ENCODE measurements around the gene CALML4. TPM values are rescaled to one million over a fixed set of nuclear protein-coding genes. Genes with fewer than 3 reads are reported as not detected.
"Not testable (repeated sequence)": the region's sequence is repeated elsewhere in the genome, so short reads cannot be mapped to it uniquely, and the experiment has no call there.

The CALML4 gene
- total RNA-seq, 2 experiments from 2014 or later, result 6.8 to 9.2 TPM

GRCh38 chr15:68232449-68232848 lies 27.3 kb upstream of the CALML4 start:
- Mint-ChIP-seq H3K27ac (no peak overlapping the region), H3K27me3 (no peaks in the 10 kb centered on the region), H3K4me3 (no peak overlapping the region), H3K36me3 (ENCODE audit: low read depth) (peaks cover 11% of the 10 kb centered on the region), H3K9me3 (ENCODE audit: low read depth) (no peaks in the 10 kb centered on the region), H3K4me1 (peaks cover 26% of the 10 kb centered on the region)
- POLR2A ChIA-PET, result no interaction called here
- DNase-seq (no peak), ATAC-seq (no peak)
- intact Hi-C loops (cut with DNase I, micrococcal nuclease), result no loop called here
- CTCF ChIA-PET, result interaction anchor here (1.3 to 1.4 kb wide), 2 partner anchors 20 to 74 kb away, joined by 4 read pairs; no protein-coding TSS in a partner anchor

- H3K27ac Mint-ChIP-seq, result peak overlapping the region; percentile 1
- H3K4me1 Mint-ChIP-seq, result peaks cover 38% of the 10 kb centered on the region
- no peak for ATAC-seq
- POLR2A ChIA-PET, result interaction anchor here (0.7 to 2.6 kb wide), 2 partner anchors 176 to 977 kb away, joined by 9 to 10 read pairs; partner anchors contain the start of genes AAGAB, IQCH and PIAS1
- CTCF ChIA-PET, result interaction anchor here (1.0 to 1.4 kb wide), 4 partner anchors 17 to 75 kb away, joined by 4 read pairs; no protein-coding TSS in a partner anchor
- peaks cover 11% of the 10 kb centered on the region for H3K36me3 Mint-ChIP-seq (ENCODE audit: low read depth)
- intact Hi-C loops (cut with DNase I, micrococcal nuclease), result no loop called here
- H3K27me3 Mint-ChIP-seq, result no peaks in the 10 kb centered on the region
- no peak for DNase-seq
- H3K9me3 Mint-ChIP-seq (ENCODE audit: low read depth), result no peaks in the 10 kb centered on the region
- peak overlapping the region; percentile 2 for H3K4me3 Mint-ChIP-seq
Observed at GRCh38 chr15:68231102-68231818, 26.1 kb upstream of the CALML4 start.

DNA sequence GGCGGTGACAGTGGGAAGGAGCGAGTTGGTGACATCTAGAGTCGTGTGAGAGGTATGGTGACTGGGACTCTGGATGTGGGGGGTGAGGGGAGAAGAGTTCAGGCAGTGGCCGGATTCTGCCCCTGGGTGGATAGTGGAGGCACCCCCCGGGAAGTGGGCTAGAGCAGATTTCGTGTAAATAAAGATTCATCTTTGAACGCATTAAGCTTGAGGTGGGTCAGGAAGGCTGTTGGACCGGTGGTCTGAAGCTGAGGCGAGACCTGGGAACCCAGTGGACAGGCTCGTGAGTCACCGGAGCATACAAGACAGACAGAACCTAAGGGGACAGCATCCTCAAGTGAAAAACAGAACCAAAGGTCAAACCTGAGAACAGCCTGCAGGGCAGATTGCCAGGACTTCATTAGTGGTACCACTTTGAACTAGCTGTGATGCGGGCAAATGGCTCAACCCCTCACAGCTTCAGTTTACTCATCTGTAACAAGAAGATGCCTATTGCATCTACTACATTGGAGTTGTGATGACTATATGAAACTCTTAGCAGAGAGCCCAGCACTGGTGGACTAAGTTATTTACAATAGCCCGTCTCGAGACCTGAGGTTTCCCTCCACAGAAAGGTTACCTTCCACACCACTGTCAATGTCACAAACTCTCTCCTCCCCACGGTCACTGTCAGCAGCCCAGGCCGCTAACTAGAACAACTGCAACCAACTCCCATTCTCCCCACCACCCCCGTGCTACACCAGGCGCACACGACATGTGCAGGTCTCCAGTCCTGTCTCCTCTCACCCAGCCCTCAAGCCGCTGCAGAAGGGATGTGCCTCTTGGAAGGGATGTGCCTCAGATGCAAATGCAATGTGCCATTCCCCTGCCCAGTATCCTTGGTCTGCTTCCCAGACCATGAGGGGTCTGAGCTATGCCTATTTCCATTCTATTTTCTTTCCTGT lies 25.3 kb upstream of the CALML4 start:
- Mint-ChIP-seq H3K9me3 (ENCODE audit: low read depth) (no peaks in the 10 kb centered on the region), H3K4me1 (peaks cover 39% of the 10 kb centered on the region), H3K27me3 (no peaks in the 10 kb centered on the region), H3K4me3 (peak overlapping the region; percentile 88), H3K36me3 (ENCODE audit: low read depth) (peaks cover 11% of the 10 kb centered on the region), H3K27ac (peak overlapping the region; percentile 95)
- POLR2A ChIA-PET, result interaction anchor here (0.6 to 3.6 kb wide), 3 partner anchors 47 to 176 kb away, joined by 3 to 18 read pairs (median 9); partner anchors contain the start of genes FEM1B and PIAS1
- ATAC-seq, result no peak
- CTCF ChIA-PET, result interaction anchor here (0.8 to 1.3 kb wide), 2 partner anchors 23 to 338 kb away, joined by 3 to 4 read pairs; no protein-coding TSS in a partner anchor
- DNase-seq, result no peak
- intact Hi-C loops (cut with DNase I, micrococcal nuclease), result loop anchor here in 1 of 2 experiments (1.0 kb wide), 1 partner anchor 48 kb away; no protein-coding TSS in a partner anchor

GRCh38 chr15:68229386-68230156 lies 24.4 kb upstream of the CALML4 start, which contains the start of gene CLN6:
TSS of gene CLN6 (minus strand) at chr15:68229728. CDS start at chr15:68229584, 144 bp downstream.
- Mint-ChIP-seq H3K9me3 (ENCODE audit: low read depth) (no peaks in the 10 kb centered on the region), H3K4me1 (peaks cover 47% of the 10 kb centered on the region), H3K27me3 (no peaks in the 10 kb centered on the region), H3K36me3 (ENCODE audit: low read depth) (peaks cover 16% of the 10 kb centered on the region), H3K4me3 (peak within 1 kb of the TSS; percentile 99), H3K27ac (peak within 1 kb of the TSS; percentile 95)
- ChIA-PET POLR2A (interaction anchor here (0.5 to 3.6 kb wide), 6 partner anchors 11 to 709 kb away, joined by 3 to 18 read pairs (median 8); partner anchors contain the start of genes C15orf61, FEM1B and PIAS1), CTCF (interaction anchor here (0.8 to 1.6 kb wide), 5 partner anchors 24 to 337 kb away, joined by 3 to 6 read pairs (median 4); no protein-coding TSS in a partner anchor)
- peak; percentile 88 for DNase-seq
- peak; percentile 88 for ATAC-seq
- intact Hi-C loops (cut with DNase I, micrococcal nuclease), result loop anchor here (1.0 to 5.0 kb wide), 8 partner anchors 27 to 708 kb away; partner anchors contain the start of genes PIAS1 (in 2 of the 2), C15orf61 (in 1 of the 2), FEM1B (in 1 of the 2) and RNU6-1 (in 1 of the 2)

GRCh38 chr15:68228971-68229385 lies 23.8 kb upstream of the CALML4 start:
- H3K9me3 Mint-ChIP-seq (ENCODE audit: low read depth), result no peaks in the 10 kb centered on the region
- ATAC-seq, result no peak
- peak overlapping the region; percentile 99 for H3K4me3 Mint-ChIP-seq
- no peaks in the 10 kb centered on the region for H3K27me3 Mint-ChIP-seq
- H3K36me3 Mint-ChIP-seq (ENCODE audit: low read depth), result peaks cover 17% of the 10 kb centered on the region
- DNase-seq, result no peak
- peak overlapping the region; percentile 91 for H3K27ac Mint-ChIP-seq
- ChIA-PET POLR2A (interaction anchor here (0.6 to 3.6 kb wide), 6 partner anchors 10 to 708 kb away, joined by 3 to 18 read pairs (median 8); partner anchors contain the start of genes C15orf61, FEM1B and PIAS1), CTCF (interaction anchor here (0.8 to 1.6 kb wide), 3 partner anchors 24 to 52 kb away, joined by 3 to 6 read pairs (median 4); no protein-coding TSS in a partner anchor)
- H3K4me1 Mint-ChIP-seq, result peaks cover 49% of the 10 kb centered on the region
- intact Hi-C loops (cut with DNase I, micrococcal nuclease), result loop anchor here (1.0 to 5.0 kb wide), 7 partner anchors 28 to 708 kb away; partner anchors contain the start of genes PIAS1 (in 2 of the 2), C15orf61 (in 1 of the 2), FEM1B (in 1 of the 2) and RNU6-1 (in 1 of the 2)

DNA sequence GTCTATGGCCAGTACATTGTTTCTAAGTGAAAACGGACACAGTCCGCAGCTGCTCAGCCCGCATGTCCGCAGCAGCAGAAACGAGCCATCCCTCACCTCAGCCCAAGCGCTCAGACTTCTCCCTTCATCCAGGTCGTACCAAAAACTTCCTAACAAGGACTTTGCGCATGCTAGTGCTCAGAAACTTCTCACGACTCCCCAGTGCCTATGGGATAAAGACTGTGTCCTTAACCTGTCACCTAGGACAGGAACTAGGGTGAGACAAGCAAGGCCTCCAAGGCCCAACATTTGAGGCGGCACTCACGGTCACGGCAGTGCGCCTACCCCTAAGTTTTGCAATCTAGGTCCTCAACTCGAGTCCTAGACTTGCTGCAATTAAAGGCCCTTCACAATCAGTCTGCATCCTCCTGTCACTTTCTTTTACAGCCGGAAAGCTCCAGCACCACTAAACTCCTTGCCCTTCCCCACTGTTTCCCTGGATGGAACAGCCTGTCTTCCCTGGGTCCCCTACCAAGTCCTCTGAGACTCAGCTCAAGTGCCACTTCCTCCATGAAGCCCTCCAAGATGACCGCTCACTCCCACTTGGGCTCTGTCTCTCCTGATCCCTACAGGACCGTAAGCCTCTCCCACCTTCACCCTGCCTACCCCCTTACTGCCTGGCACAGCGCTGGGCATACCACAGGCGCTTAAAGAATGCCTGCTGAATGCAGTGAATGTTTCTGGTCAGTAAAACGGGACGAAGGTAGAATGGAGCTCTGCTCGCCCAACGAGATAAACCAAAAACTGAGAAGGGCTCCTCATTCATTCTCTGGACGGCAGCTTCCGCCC lies 23.2 kb upstream of the CALML4 start:
- Mint-ChIP-seq H3K9me3 (ENCODE audit: low read depth) (no peaks in the 10 kb centered on the region), H3K4me3 (peak overlapping the region; percentile 99), H3K4me1 (peaks cover 49% of the 10 kb centered on the region), H3K27ac (peak overlapping the region; percentile 91), H3K27me3 (no peaks in the 10 kb centered on the region), H3K36me3 (ENCODE audit: low read depth) (peaks cover 18% of the 10 kb centered on the region)
- intact Hi-C loops (cut with DNase I, micrococcal nuclease), result loop anchor here (2.0 to 5.0 kb wide), 3 partner anchors 28 to 589 kb away; partner anchors contain the start of gene PIAS1 (in 1 of the 2)
- ChIA-PET CTCF (interaction anchor here (0.6 to 1.6 kb wide), 4 partner anchors 25 to 239 kb away, joined by 3 to 6 read pairs (median 4); no protein-coding TSS in a partner anchor), POLR2A (interaction anchor here (0.6 to 3.6 kb wide), 5 partner anchors 9 to 255 kb away, joined by 3 to 18 read pairs (median 6); partner anchors contain the start of genes FEM1B and PIAS1)
- DNase-seq (no peak), ATAC-seq (no peak)

DNA sequence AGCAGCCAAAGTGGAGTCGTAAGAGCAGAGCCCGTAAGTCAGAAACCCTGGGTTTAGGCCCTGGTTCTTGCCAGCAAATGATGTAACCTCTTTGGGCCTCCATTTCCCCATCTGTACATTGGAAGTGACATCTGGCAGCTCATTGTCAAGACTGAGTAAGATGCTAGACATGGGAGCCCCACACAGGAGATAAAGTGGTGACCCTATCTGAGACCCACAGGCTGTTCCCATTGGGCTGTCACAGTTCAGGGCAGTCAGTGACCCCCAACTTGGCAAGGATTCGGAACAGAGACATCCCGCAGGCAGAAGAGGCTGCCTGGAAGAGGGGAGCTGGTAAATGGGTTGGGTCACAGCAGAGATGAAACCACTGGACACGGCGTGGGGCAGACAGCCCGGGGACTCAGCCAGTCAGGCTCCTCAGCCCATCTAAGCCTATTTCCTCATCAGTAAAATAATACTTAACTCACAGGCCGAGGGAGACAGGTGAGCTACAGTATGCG lies 22.6 kb upstream of the CALML4 start:
- POLR2A ChIA-PET, result interaction anchor here (1.4 to 3.6 kb wide), 2 partner anchors 9 to 50 kb away, joined by 6 to 18 read pairs; partner anchors contain the start of gene FEM1B
- Mint-ChIP-seq H3K27me3 (no peaks in the 10 kb centered on the region), H3K9me3 (ENCODE audit: low read depth) (no peaks in the 10 kb centered on the region), H3K36me3 (ENCODE audit: low read depth) (peaks cover 23% of the 10 kb centered on the region), H3K27ac (peak overlapping the region; percentile 91), H3K4me3 (peak overlapping the region; percentile 99), H3K4me1 (peaks cover 49% of the 10 kb centered on the region)
- no peak for DNase-seq
- no peak for ATAC-seq
- CTCF ChIA-PET, result interaction anchor here (0.6 kb wide), 1 partner anchor 238 kb away, joined by 3 read pairs; no protein-coding TSS in a partner anchor
- intact Hi-C loops (cut with DNase I, micrococcal nuclease), result loop anchor here (2.0 to 5.0 kb wide), 3 partner anchors 29 to 590 kb away; partner anchors contain the start of gene PIAS1 (in 1 of the 2)

- H3K4me1 Mint-ChIP-seq, result peaks cover 43% of the 10 kb centered on the region
- H3K27ac Mint-ChIP-seq; DNase-seq; H3K9me3 Mint-ChIP-seq (ENCODE audit: low read depth); CTCF ChIA-PET; H3K27me3 Mint-ChIP-seq; H3K4me3 Mint-ChIP-seq; POLR2A ChIA-PET; ATAC-seq: not testable (repeated sequence)
- peaks cover 25% of the 10 kb centered on the region for H3K36me3 Mint-ChIP-seq (ENCODE audit: low read depth)
- intact Hi-C loops (cut with DNase I, micrococcal nuclease), result loop anchor here in 1 of 2 experiments (5.0 kb wide), 1 partner anchor 592 kb away; no protein-coding TSS in a partner anchor
Observed at GRCh38 chr15:68225442-68225841, 20.3 kb upstream of the CALML4 start.
